Activated CD8-positive, alpha-beta memory T cell treated with anti-CD3 and anti-CD28 coated beads, Interleukin-2, amount 10 ng/mL, durations not matched to agents 7 days and 5 days (primary cell): Measurements from ENCODE around the gene PTN. TPM values are rescaled to one million over a fixed set of nuclear protein-coding genes. Genes with fewer than 3 reads are reported as not detected.

Experiments
- ATAC-seq: fragments of 150-1000 bp; cut with Tn5 transposase; one replicate; pipeline ENCODE4 v1.10.0; 2021; ENCODE audit warnings: moderate library complexity
- CTCF ChIA-PET: fragments of 350-600 bp; sonication (Branson Sonifier 250); formaldehyde crosslinking; loops from one replicate; lab custom pipeline; 2021; ENCODE audit warnings: antibody characterized with exemption; lab: Charles Lee
- DNase-seq: peaks from one replicate; pipeline ENCODE4 v3.0.0-alpha.2; 2020
- H3K27ac Mint-ChIP-seq: one replicate; pipeline ENCODE4 v1.8.0; 2021; ENCODE audit warnings: mild to moderate bottlenecking, mixed read lengths
- H3K27me3 Mint-ChIP-seq: one replicate; pipeline ENCODE4 v1.8.0; 2021; ENCODE audit warnings: mixed read lengths
- H3K36me3 Mint-ChIP-seq: one replicate; pipeline ENCODE4 v1.8.0; 2021; ENCODE audit warnings: mild to moderate bottlenecking, mixed read lengths
- H3K4me1 Mint-ChIP-seq: one replicate; pipeline ENCODE4 v1.8.0; 2021; ENCODE audit warnings: mixed read lengths
- H3K4me3 Mint-ChIP-seq: one replicate; pipeline ENCODE4 v1.8.0; 2021; ENCODE audit warnings: mild to moderate bottlenecking, moderate library complexity, mixed read lengths
- H3K9me3 Mint-ChIP-seq: one replicate; pipeline ENCODE4 v1.8.0; 2022; ENCODE audit warnings: low read depth, mixed read lengths
- total RNA-seq, 2 experiments: library from RNA; stranded (reverse); gene quantifications; one replicate each; pipeline ENCODE4 v1.2.3, GENCODE V29; 2021

PTN gene, protein sequence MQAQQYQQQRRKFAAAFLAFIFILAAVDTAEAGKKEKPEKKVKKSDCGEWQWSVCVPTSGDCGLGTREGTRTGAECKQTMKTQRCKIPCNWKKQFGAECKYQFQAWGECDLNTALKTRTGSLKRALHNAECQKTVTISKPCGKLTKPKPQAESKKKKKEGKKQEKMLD
- not detected for total RNA-seq

DNA sequence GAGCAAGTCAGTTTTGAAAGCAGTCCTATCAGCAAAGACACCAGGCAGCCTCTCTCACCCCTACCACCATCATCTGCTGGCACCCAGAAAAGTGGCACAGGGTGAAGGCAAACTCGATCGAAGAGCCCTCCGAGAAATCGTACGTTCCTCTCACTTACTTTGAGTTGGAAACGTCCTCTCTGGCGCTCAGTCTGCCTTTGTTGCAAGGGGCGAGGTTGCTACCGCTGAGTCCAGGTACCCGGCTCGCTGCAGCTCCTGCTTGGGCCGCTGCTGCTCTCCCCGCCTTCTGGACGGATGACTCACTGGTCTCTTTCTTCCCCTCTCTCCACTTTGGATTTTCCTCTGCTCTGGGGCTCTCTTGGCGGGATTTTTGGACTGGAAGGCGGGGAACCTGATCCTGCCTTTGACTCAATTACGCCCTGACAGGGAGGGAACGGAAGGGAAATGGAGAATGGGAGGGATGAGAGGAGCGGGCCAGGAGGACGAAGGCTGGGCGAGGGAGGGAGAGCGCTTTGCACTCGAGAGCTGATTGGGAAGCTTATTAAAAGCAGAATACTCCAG lies at the start of gene PTN:
Gene PTN, minus strand, starts transcription at position 453 of the 561 bp plus-strand sequence. CDS start 88,760 bp downstream, outside the sequence.
- DNase-seq: no peak
- Mint-ChIP-seq H3K27ac (no peak within 1 kb of the TSS), H3K4me3 (no peak within 1 kb of the TSS), H3K9me3 (no peaks in the 10 kb centered on the region), H3K27me3 (peaks cover 9% of the 10 kb centered on the region), H3K4me1 (no peaks in the 10 kb centered on the region), H3K36me3 (no peaks in the 10 kb centered on the region)
- CTCF ChIA-PET: no interaction called here
- no peak for ATAC-seq

DNA sequence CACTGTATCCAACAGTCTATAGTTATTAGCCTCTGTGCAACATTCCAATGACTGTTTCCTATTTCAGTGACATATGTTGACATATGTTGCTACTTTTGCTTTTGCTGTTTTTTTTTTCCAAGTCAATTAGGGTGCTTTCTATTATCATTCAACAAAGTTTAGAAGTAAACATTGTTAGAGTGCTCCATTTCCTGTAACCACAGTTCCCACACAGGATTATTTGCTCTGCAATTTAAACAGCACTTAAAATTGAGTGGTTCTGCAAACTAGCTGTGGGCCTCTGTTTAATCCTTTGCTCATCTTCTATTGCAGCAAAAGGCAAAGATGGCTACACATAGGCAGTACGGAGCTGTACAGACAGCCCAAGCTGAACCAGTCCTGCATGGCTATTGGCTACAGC lies 46.5 kb upstream of the PTN start:
- Mint-ChIP-seq H3K27me3 (no peaks in the 10 kb centered on the region), H3K4me3 (no peak overlapping the region), H3K4me1 (no peaks in the 10 kb centered on the region), H3K27ac (no peak overlapping the region), H3K36me3 (no peaks in the 10 kb centered on the region), H3K9me3 (peaks cover 3% of the 10 kb centered on the region)
- ATAC-seq: no peak
- CTCF ChIA-PET: no interaction called here
- DNase-seq: no peak

DNA sequence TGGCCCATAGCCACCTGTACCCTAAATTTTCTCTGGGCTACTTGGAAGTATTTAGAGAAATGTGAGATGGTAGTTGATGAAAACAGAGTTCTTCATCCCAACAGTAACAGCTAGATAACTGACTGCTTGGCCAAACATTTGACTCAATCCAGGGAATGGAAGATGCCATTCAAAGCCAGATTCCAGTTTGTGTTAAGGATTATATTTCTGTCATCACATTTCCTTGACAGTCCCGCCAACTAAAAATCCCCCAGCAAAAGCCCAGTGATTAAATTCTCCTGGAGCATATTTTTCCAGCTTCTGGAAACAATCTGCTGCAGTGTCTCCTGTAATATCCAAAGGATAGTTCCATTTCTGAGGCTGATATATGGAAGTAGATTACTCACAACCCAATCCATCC lies 45.4 kb upstream of the PTN start:
- Mint-ChIP-seq H3K27me3 (no peaks in the 10 kb centered on the region), H3K36me3 (no peaks in the 10 kb centered on the region), H3K27ac (no peak overlapping the region), H3K4me1 (no peaks in the 10 kb centered on the region), H3K4me3 (no peak overlapping the region), H3K9me3 (peaks cover 3% of the 10 kb centered on the region)
- ATAC-seq: no peak
- CTCF ChIA-PET: no interaction called here
- DNase-seq: no peak

DNA sequence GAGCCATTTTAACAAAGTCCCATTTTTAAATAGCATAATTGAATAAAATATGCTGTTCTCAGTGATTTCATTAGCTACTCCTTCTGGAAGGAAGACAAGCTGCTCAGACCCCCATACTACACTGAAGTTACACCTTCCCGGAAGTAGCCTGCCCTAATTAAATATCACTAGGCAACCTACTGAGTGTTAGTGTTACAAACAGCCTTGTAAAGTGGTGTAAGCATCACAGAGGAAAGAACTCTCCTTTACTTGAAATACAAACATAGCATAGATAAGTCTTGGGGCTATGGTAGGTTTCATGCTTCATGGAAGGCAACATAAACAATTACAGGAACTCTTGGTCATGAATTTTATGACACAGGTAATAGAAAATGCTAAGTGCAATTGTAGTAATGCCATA lies 43.4 kb upstream of the PTN start:
- ATAC-seq (no peak), DNase-seq (no peak)
- no peak overlapping the region for H3K4me3 Mint-ChIP-seq
- no peak overlapping the region for H3K27ac Mint-ChIP-seq
- no peaks in the 10 kb centered on the region for H3K27me3 Mint-ChIP-seq
- H3K9me3 Mint-ChIP-seq: peaks cover 3% of the 10 kb centered on the region
- CTCF ChIA-PET: no interaction called here
- H3K36me3 Mint-ChIP-seq: no peaks in the 10 kb centered on the region
- no peaks in the 10 kb centered on the region for H3K4me1 Mint-ChIP-seq

DNA sequence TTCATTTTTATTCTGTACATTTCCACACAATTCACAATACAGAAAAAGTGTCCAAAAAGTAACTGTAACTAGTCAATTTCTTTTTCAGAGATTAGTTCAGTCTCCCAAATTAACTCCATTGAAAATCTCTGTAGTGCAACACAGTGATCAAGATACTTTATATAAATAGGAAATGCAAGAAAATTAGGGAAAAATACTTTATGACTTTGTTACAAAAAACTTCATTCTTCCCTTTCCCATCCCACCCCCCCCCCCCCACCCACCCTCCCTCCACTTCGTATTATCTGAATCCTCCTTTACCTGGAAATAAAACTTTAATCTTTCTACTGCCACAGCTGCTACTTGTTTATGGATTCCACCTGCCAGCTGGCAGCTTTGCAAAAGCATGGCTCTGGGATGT lies 37.5 kb upstream of the PTN start:
- Mint-ChIP-seq H3K4me1 (no peaks in the 10 kb centered on the region), H3K4me3 (no peak overlapping the region), H3K9me3 (peaks cover 3% of the 10 kb centered on the region), H3K27me3 (no peaks in the 10 kb centered on the region), H3K36me3 (no peaks in the 10 kb centered on the region), H3K27ac (no peak overlapping the region)
- DNase-seq (no peak), ATAC-seq (no peak)
- CTCF ChIA-PET: no interaction called here

DNA sequence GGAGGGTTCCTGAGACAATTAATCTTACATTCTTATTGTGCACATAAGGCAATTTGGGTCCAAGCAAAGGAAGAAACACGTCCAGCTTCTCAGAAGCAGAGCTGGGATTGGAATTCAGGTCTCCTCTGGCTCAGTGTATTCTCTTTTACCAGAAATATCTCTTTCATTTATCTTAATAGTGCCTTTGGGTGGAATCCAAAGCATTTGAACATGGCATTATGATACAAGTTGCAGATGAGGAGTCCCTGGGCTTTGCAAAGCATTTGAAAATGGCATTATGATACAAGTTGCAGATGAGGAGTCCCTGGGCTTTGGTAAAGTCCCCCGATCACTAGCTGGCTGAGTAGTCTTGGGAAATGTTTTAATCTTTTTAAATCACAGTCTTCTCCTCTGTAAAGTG lies 30.0 kb upstream of the PTN start:
- no peak for DNase-seq
- Mint-ChIP-seq H3K27me3 (no peaks in the 10 kb centered on the region), H3K36me3 (no peaks in the 10 kb centered on the region), H3K9me3 (no peaks in the 10 kb centered on the region), H3K27ac (no peak overlapping the region), H3K4me3 (no peak overlapping the region), H3K4me1 (no peaks in the 10 kb centered on the region)
- CTCF ChIA-PET: no interaction called here
- no peak for ATAC-seq

DNA sequence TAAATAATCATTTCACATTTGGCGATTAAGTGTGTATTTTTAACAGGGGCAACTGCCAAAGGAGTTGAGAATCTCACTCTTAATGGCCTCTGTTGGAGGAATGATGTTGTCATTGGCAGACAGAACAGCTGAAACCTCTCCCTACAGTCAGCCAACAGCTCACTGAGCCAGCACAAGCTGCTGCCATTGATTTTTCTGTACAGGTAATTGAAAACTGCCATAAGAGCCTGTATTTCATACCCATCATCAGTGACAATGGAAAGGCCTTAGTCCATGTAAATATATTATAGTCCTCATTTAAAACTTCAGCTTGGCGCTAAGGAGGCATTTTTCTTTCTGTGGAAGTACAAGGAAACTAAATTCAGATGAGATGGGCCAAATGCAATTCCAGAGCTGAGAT lies 28.1 kb upstream of the PTN start:
- DNase-seq (no peak), ATAC-seq (no peak)
- Mint-ChIP-seq H3K27ac (no peak overlapping the region), H3K4me3 (no peak overlapping the region), H3K9me3 (no peaks in the 10 kb centered on the region), H3K36me3 (no peaks in the 10 kb centered on the region), H3K27me3 (no peaks in the 10 kb centered on the region), H3K4me1 (no peaks in the 10 kb centered on the region)
- CTCF ChIA-PET: no interaction called here

DNA sequence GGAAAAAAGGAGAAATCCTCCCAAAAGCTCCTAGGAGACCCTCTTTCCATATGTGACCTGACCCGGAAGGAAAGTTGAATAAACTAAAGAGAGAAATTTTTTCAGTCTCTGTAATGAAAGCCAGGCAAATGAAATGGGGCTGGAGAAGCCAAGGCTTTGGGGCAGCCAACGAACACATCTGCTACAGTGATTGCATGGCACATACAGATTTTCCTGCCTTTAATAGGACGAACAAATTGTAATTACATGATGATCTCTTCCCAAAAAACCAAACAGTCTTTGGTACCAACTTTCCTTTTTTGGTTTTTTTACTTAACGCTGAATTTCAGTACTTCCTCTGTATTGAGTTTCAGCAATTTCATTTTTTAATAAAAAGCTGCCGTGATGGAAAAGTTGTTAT lies 23.5 kb upstream of the PTN start:
- Mint-ChIP-seq H3K27ac (no peak overlapping the region), H3K4me3 (no peak overlapping the region), H3K4me1 (no peaks in the 10 kb centered on the region), H3K27me3 (no peaks in the 10 kb centered on the region), H3K9me3 (peaks cover 9% of the 10 kb centered on the region), H3K36me3 (no peaks in the 10 kb centered on the region)
- CTCF ChIA-PET: no interaction called here
- DNase-seq: no peak
- ATAC-seq: no peak

DNA sequence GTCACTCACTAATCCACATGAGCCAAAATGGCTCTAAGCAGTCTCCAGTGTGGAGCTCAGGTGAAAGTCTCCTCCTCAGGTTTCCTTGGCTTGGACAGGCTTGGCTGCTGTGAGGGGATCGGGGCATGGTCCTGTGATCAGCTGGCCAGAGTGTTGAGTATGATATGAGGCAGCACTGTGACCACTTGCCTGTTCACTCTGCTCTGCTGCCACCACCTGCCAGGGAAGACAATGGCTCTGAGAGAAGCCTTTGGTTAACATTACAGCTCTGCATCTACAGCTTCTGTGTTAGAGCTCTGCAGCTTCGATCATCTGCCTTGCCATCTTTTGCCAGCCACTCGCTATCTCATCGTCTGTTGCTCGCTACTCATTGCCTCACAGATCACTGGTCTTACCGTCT lies 20.1 kb upstream of the PTN start:
- Mint-ChIP-seq H3K9me3 (peaks cover 21% of the 10 kb centered on the region), H3K27me3 (no peaks in the 10 kb centered on the region), H3K36me3 (peaks cover 3% of the 10 kb centered on the region), H3K27ac (no peak overlapping the region), H3K4me1 (no peaks in the 10 kb centered on the region), H3K4me3 (no peak overlapping the region)
- DNase-seq: no peak
- ATAC-seq: no peak
- CTCF ChIA-PET: no interaction called here

DNA sequence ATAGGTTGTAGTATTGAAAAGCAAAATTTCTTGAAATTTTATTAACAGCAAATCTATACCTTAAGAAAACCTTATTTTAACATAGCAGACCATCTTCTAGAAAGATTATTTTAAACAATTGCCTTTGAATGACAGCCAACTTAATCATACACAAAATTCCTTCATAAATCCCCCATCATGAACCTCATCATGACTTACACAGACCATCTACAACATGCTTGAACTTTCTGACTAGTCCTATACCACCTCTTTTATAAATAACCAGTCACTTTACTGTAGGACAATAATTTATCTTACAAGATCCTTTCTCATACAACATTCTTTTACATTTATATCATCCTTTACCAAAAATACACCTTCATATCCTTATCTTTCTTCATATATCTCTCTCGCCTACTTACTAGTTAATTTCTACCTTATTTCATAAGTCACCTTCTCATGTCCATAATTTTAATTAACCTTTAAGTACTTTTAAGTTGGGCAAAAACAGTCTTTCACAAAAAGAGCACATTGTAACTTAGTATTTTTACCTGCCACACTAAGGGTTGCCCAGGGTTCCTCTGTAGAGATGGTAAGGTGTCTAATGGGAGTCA lies 16.6 kb upstream of the PTN start:
- no peaks in the 10 kb centered on the region for H3K27me3 Mint-ChIP-seq
- H3K27ac Mint-ChIP-seq: no peak overlapping the region
- DNase-seq: no peak
- H3K4me1 Mint-ChIP-seq: no peaks in the 10 kb centered on the region
- CTCF ChIA-PET: no interaction called here
- H3K36me3 Mint-ChIP-seq: peaks cover 3% of the 10 kb centered on the region
- H3K9me3 Mint-ChIP-seq: peaks cover 21% of the 10 kb centered on the region
- ATAC-seq: no peak
- H3K4me3 Mint-ChIP-seq: no peak overlapping the region

DNA sequence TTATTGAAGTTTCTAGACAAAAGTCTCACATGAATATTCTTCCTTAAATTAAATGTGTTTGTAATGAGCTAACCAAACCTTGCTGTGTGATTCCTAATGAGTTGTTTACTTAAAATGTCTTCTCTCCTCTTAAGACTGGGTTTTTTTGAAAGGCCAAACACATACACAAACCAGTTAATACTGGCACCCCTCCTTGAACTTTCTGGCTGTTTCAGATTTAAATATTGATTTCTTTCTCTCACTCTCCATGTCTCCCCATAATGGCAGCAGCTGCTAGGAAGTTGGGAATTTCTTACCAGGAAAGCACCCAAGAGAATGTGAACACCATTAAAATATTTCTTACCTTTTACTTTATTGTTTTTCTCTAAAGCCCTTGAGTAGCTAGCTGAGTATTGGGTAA lies 11.4 kb upstream of the PTN start:
- no peak overlapping the region for H3K4me3 Mint-ChIP-seq
- H3K4me1 Mint-ChIP-seq: no peaks in the 10 kb centered on the region
- no peak overlapping the region for H3K27ac Mint-ChIP-seq
- no peak for ATAC-seq
- CTCF ChIA-PET: no interaction called here
- H3K9me3 Mint-ChIP-seq: peaks cover under 1% of the 10 kb centered on the region
- no peaks in the 10 kb centered on the region for H3K27me3 Mint-ChIP-seq
- no peak for DNase-seq
- no peaks in the 10 kb centered on the region for H3K36me3 Mint-ChIP-seq

DNA sequence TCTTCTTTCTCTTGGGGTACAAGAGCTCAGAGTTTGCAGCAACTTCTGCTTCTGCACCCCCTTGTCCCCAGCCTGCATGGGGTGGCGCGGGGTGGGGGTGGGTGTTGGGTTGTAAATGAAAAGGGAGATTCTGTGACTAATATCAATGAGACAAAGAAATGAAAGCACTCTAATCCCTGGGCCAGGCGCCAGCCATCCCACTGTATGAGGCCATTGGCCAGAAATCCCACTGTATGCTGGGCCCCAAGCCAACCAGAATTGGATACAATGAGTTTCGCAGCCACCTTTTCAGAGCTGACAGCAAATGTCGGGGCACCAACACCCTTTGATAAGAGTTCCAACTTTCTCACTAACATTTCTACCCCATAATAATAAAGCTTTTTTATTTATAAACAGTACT lies 10.9 kb upstream of the PTN start:
- no peak overlapping the region for H3K4me3 Mint-ChIP-seq
- no peaks in the 10 kb centered on the region for H3K27me3 Mint-ChIP-seq
- no peak for DNase-seq
- H3K4me1 Mint-ChIP-seq: no peaks in the 10 kb centered on the region
- no peak for ATAC-seq
- H3K9me3 Mint-ChIP-seq: no peaks in the 10 kb centered on the region
- no peak overlapping the region for H3K27ac Mint-ChIP-seq
- H3K36me3 Mint-ChIP-seq: no peaks in the 10 kb centered on the region
- CTCF ChIA-PET: no interaction called here

DNA sequence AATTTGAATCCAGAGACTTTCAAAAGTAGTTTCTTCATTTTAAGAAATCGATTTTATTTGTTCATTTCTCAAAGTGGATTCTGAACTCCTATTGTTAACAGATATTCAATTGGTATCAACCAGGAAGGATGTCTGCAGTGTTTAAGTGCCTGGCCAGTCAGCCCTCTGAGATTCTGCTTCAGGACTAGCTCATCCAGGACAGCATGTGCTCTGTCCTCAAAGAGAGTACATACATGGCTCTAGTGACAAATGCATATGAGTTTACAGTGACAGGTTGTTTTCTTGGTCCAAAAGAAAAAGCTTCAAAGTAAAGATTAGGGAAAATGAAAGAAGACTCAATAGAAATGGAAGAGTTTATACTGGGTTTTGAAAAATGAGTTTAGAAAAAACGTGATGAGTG lies 8.4 kb upstream of the PTN start:
- H3K27ac Mint-ChIP-seq: no peak overlapping the region
- ATAC-seq (no peak), DNase-seq (no peak)
- H3K4me1 Mint-ChIP-seq: no peaks in the 10 kb centered on the region
- H3K27me3 Mint-ChIP-seq: no peaks in the 10 kb centered on the region
- H3K36me3 Mint-ChIP-seq: no peaks in the 10 kb centered on the region
- no peak overlapping the region for H3K4me3 Mint-ChIP-seq
- no peaks in the 10 kb centered on the region for H3K9me3 Mint-ChIP-seq
- CTCF ChIA-PET: no interaction called here

DNA sequence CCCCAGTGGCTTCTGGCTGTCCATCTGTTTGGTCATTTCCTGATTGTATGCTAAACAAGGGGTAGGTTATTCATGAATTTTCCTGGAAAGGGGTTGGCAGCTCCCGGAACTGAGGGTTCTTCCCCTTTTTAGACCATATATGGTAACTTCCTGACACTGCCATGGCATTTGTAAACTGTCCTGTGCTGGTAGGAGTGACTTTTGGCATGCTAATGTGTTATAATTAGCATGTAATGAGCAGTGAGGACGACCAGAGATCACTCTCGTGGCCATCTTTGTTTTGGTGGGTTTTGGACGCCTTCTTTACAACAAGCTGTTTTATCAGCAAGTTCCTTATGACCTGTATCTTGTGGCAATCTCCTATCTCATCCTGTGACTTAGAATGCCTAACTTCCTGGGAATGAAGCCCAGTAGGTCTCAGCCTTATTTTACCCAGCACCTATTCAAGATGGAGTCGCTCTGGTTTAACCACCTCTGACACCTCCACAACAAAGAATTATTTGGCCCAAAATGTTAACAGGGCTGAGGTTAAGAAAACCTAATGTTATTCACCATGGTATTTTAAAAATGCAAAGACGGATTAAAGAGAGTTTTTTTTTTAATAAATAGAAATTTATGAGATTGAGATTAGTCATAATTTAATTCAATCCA lies 2.4 kb upstream of the PTN start:
- CTCF ChIA-PET: no interaction called here
- peaks cover 9% of the 10 kb centered on the region for H3K27me3 Mint-ChIP-seq
- H3K36me3 Mint-ChIP-seq: no peaks in the 10 kb centered on the region
- ATAC-seq (no peak), DNase-seq (no peak)
- H3K4me3 Mint-ChIP-seq: no peak overlapping the region
- H3K27ac Mint-ChIP-seq: no peak overlapping the region
- H3K4me1 Mint-ChIP-seq: no peaks in the 10 kb centered on the region
- H3K9me3 Mint-ChIP-seq: no peaks in the 10 kb centered on the region
